ENCODE results near the gene PNMA1. TPM values are rescaled to one million over a fixed set of nuclear protein-coding genes. Genes with fewer than 3 reads are reported as not detected.
A peak's percentile ranks its signal among the peaks of the same experiment; 100 is the strongest.

Gene PNMA1
- total RNA-seq, 6 experiments from 2014 or later, result 51.1 to 60.9 (median 53.2) TPM

GRCh38 chr14:73744874-73745529 lies 30.8 kb upstream of the PNMA1 start:
- no peaks in the 10 kb centered on the region for H3K9me3 Mint-ChIP-seq
- peaks cover 2% of the 10 kb centered on the region for H3K27me3 Mint-ChIP-seq (ENCODE audit: insufficient read depth)
- no peak for TF ChIP-seq CTCF (IDR thresholded peaks at IDR 0.05)
- H3K4me3 Mint-ChIP-seq, result no peak overlapping the region
- DNase-seq, result no peak
- peaks cover 95% of the 10 kb centered on the region for H3K4me1 Mint-ChIP-seq (ENCODE audit: low read depth)
- peak overlapping the region; percentile 62 for H3K27ac Mint-ChIP-seq
- H3K36me3 Mint-ChIP-seq (ENCODE audit: low read depth), result no peaks in the 10 kb centered on the region

GRCh38 chr14:73744175-73744867 lies 30.1 kb upstream of the PNMA1 start:
- Mint-ChIP-seq H3K4me1 (ENCODE audit: low read depth) (peaks cover 92% of the 10 kb centered on the region), H3K4me3 (no peak overlapping the region; the same call in 1 of the 2 replicates), H3K9me3 (no peaks in the 10 kb centered on the region), H3K27ac (peak overlapping the region; percentile 62), H3K36me3 (ENCODE audit: low read depth) (no peaks in the 10 kb centered on the region), H3K27me3 (ENCODE audit: insufficient read depth) (peaks cover 2% of the 10 kb centered on the region)
- no peak for TF ChIP-seq CTCF (IDR thresholded peaks at IDR 0.05)
- no peak for DNase-seq

- Mint-ChIP-seq H3K27ac (peak overlapping the region; percentile 89), H3K4me1 (ENCODE audit: low read depth) (peaks cover 86% of the 10 kb centered on the region), H3K9me3 (no peaks in the 10 kb centered on the region), H3K27me3 (ENCODE audit: insufficient read depth) (peaks cover 2% of the 10 kb centered on the region), H3K36me3 (ENCODE audit: low read depth) (no peaks in the 10 kb centered on the region), H3K4me3 (peak overlapping the region; percentile 53)
- TF ChIP-seq CTCF (IDR thresholded peaks at IDR 0.05), result no peak
- no peak for DNase-seq
Measured at GRCh38 chr14:73743431-73743931, 29.3 kb upstream of the PNMA1 start.

- peak overlapping the region; percentile 89 for H3K27ac Mint-ChIP-seq
- no peak for TF ChIP-seq CTCF (IDR thresholded peaks at IDR 0.05)
- peak overlapping the region; percentile 83; the same call in 1 of the 2 replicates for H3K4me3 Mint-ChIP-seq
- no peaks in the 10 kb centered on the region for H3K9me3 Mint-ChIP-seq
- H3K27me3 Mint-ChIP-seq (ENCODE audit: insufficient read depth), result peaks cover 2% of the 10 kb centered on the region
- H3K4me1 Mint-ChIP-seq (ENCODE audit: low read depth), result peaks cover 79% of the 10 kb centered on the region
- H3K36me3 Mint-ChIP-seq (ENCODE audit: low read depth), result no peaks in the 10 kb centered on the region
- no peak for DNase-seq
Measured at GRCh38 chr14:73742520-73743238, 28.5 kb upstream of the PNMA1 start.

GRCh38 chr14:73741876-73742519 lies 27.8 kb upstream of the PNMA1 start:
- no peak for DNase-seq
- peaks cover 72% of the 10 kb centered on the region for H3K4me1 Mint-ChIP-seq (ENCODE audit: low read depth)
- peak overlapping the region; percentile 89 for H3K27ac Mint-ChIP-seq
- peak overlapping the region; percentile 83 for H3K4me3 Mint-ChIP-seq
- peaks cover 3% of the 10 kb centered on the region; the same call in 1 of the 2 replicates for H3K36me3 Mint-ChIP-seq (ENCODE audit: low read depth)
- H3K27me3 Mint-ChIP-seq (ENCODE audit: insufficient read depth), result peaks cover 2% of the 10 kb centered on the region
- no peak for TF ChIP-seq CTCF (IDR thresholded peaks at IDR 0.05)
- H3K9me3 Mint-ChIP-seq, result no peaks in the 10 kb centered on the region
